ENCODE data around the gene PCDH9.
"Not testable (repeated sequence)": the region's sequence is repeated elsewhere in the genome, so short reads cannot be mapped to it uniquely, and the experiment has no call there.

PCDH9 gene

DNA sequence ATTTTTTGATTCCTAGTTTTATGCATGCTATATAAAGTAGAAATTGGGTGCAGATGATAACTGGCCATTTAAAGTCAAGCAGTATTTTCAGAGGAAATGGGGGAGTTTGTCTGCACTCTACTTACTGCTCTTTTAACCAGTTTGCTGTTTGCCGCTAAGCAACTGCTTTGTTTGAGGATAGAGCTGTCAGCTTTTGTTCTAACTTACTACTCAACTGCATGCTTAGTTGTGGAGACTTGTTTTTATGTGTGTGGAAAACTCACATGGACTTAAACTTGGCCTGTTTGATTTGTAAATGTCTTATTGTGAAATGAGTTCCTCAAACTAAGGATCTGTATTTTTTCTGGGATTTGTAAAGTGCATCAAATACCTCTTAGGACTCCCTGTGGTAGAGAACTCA is 591.1 kb downstream of the PCDH9 start:
- DNase-seq, result no peak

DNA sequence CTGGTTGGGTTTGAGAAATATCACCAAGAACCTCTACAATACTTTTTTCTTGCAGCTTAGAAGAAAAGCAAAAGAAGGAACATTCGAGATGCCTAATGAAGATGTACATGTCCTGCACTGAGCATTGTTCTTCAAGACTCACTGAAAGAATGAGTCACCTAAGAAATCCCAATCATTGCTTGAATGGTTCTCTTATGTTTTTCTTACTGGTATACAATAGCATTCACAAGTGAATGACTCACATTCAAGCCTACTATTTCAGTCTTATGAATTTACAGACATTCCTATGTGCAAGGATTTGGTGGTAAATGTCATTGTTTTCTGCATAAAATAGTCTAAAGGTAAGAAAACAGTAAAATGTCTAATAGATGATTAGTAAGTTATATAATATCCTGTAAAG is 594.6 kb downstream of the PCDH9 start:
- no peak for DNase-seq

DNA sequence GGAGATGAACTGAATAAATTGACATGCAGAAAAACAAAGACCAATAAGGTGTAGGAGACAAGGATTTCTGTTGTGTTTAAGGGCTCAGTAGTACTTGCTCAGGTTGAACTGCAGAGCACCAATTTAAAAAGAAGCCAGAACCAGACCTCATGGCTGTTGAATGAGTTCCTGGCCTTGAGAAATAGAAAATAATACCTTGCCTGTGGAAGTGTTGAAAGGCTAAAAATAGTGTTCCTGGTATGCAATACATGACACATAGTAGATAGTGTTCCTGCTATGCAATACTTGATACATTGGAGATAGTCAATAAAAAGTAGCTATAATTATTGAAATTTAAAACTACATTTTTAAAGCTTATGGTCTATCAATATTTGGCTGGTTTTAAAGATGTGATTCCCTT is 595.8 kb downstream of the PCDH9 start:
- no peak for DNase-seq

DNA sequence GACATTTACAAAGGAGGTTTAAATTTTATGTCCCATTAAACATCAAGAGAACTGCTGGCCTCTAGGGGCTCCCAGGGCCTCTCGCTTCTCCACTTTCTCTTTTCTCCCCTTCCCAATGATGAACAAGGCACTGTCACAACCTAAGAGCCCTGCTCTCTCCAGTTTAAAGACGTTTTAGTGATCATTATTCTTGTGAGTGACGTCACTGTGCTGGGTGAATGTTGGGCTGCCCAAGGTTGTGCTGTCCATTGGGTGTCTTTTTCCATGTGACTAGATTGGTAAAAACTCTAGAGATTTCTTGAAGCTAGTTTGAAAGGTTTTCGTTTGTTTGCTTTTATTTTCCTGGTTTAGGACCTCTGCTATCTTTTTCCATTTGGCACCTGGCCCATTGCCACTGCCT is 602.6 kb downstream of the PCDH9 start:
- no peak for DNase-seq

DNA sequence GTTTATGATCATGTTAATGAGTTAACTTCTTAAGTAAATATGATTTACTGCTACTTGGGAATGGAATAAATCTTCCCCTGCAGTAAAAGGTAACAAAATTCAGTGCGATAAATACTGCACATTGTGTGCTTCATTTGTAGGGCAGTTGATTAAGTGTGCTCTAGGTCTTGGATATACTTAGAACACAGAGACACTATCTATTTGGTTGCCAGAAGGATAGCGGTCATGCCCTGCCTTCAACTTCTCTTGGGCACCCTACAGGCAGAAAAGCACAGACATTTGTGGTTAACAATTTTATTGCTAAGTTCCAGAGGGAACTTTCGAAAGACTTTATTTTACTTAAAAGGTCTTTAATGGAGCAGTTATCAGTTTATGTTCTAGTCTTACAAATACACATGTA is 605.8 kb downstream of the PCDH9 start:
- DNase-seq, result no peak

DNA sequence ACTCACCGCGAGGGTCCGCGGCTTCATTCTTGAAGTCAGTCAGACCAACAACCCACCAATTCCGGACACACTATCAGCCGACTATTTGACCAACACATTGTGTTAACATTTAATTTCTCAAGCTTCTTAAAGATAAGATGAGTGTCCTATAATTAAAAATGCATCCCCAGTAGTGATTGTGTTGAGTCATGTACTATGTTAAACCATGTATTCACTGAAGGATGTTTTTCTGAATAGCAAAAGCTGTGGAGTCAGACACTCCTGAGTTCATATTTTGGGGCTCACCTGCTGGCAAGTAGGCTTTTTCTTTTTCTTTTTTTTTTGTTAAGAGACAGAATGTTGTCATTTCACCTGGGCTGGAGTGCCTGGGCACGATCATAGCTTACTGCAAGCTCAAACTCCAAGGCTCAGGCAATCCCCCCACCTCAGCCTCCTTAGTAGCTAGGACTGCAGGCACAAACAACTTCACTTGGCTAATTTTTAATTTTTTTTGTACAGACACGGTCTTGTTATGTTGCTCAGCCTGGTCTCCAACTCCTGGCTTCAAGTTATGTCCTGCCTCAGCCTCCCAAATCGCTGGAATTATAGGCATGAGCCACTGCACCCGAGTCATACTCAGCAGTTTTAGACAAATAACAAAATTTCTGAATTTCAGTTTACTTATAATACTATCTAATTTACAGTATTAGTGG is 606.9 kb downstream of the PCDH9 start:
- no peak for DNase-seq

DNA sequence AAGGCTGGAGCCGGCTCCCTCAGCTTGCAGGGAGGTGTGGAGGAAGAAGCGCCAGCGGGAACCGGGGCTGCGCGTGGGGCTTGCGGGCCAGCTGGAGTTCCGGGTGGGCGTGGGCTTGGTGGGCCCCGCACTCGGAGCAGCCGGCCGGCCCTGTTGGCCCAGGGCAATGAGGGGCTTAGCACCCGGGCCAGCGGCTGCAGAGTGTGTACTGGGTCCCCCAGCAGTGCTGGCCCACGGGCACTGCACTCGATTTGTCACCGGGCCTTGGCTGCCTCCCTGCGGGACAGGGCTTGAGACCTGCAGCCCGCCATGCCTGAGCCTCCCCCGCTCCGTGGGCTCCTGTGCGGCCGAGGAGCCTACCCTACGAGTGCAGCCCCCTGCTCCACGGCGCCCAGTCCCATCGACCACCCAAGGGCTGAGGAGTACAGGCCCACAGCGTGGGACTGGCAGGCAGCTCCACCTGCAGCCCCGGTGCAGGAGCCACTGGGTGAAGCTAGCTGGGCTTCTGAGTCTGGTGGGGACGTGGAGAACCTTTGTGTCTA is 608.2 kb downstream of the PCDH9 start:
- DNase-seq, result not testable (repeated sequence)

DNA sequence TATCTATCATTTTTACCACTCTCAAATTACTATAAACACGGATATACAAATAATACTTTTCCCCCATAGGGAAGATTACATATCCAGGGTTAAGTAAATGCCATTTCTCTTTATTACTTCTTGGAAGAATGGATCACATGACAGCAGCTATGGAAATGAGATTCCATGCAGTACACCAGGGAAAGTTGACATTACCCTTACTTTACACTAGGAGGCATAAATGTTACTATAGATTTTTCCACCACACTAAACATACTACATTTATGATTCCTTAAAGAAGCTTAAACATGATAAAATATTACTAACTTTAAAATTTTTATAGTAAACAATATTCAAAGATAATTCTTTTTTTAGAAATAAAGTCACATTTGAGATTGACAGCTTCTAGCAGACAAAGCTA is 611.4 kb downstream of the PCDH9 start:
- no peak for DNase-seq

DNA sequence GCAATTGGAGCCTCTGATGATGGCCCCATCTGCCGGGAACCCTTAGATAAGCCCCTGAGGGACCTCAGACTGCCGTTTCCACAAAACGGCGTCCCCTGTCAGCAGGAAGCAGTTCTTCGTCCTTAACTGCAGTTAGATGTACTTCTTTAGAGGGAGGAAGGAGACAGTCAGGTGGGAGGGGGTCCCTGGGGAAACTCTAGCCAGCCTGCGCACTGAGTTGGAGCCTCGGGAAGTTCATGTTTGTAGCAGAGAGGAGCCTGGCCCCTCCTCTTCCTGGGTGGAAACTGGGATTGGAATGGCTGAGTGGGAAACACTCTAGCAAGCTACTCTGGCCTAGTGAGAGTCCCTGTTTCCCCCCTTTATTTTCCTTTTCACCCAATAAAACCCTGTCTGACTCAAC is 612.4 kb downstream of the PCDH9 start:
- no peak for DNase-seq

DNA sequence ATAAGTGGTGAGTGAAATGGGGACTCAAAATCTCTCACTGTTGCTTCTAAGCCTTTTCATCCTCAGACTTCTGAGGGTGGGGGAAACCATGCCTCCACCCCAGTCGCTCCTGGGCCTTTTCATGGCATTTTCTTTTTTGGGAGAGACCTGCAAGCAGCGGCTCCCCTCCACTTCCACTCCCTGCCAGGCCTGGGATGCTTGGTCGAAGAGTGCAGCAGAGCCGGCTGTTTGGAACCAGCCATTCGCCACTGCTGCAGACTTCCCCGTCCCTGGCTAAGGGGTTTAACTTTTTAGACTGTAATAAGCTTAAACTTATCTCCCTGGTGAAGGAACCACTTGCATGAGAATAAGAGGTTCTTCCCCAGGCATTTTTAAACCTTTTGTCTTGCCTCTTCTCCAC is 617.2 kb downstream of the PCDH9 start:
- DNase-seq, result no peak

DNA sequence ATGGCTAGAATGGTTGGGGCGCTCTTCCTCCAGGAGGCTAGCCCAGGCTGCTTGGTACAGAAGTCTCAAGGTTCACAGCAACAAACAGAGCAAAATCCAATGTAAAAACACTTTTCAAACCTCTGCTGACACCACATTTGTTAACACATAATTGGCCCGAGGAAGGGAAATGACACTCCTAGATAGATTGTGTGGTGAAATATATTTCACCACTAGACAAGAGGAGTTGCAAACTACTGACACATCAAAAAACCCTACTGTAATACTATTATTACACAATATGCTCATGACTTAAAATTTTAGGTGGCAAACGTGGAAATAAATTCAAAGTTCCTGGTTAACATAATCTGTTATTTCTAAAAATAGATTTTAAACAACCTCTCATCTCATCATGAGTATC is 643.6 kb downstream of the PCDH9 start:
- DNase-seq, result no peak

DNA sequence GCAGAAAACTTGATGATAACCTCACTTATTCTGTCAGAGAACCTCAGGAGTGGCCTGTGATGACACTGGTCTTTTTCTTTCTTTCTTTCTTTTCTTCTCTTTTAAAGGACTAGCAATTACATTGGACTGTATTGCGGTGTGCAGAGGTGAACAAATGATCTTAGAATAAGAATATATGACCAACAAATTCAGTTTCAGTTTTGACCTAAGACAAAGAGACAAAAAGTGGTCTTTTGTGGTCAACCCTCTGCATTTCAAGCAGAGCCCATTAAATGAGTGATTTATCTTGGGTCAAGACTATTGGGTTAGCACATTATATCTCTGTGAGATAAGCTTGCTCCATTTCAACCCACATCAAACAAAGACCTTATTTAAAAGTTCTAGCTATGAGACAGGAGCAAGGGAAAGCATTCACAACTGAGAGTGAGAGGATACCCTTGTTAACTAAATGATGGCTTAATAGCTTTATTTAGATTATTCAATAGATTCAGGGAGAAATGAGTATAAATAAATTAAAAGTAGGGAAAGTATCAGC is 644.4 kb downstream of the PCDH9 start:
- DNase-seq, result no peak

DNA sequence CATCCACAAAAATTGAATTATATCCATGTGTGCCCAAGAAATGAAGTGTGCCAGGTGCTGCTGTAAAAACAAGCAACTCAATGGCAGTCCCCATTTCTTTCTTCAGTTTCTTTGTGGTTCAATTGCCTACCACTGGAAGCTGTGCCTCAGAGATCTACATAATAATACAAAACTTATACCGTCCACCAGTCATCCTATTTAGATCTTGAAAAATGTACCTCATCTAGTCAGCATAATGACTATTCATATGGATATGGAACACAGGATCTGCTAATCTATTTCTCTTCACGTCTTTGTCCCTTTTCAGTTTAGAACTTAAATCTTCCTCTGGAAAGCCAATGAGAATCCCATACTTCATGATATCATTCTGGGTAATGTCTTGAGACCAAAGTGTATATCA is 648.5 kb downstream of the PCDH9 start:
- no peak for DNase-seq

DNA sequence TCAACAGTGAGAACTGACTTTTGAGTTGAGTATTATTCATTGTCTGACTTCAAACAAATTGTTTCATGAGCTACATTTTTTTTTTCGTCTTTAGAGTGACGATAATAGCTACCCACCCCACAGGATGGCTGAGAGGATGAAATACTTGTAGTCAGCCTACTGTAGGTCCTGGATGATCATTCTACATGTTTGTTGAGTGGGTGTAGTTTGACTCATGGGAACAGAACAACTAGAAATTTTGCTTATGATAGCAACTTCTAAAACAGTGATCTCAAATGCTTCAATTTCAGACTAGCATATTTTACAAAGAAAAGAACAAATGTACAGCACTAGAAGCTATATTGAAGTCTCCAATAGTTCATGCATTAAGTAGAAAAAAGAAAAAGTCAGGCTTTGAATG is 651.8 kb downstream of the PCDH9 start:
- DNase-seq, result no peak

DNA sequence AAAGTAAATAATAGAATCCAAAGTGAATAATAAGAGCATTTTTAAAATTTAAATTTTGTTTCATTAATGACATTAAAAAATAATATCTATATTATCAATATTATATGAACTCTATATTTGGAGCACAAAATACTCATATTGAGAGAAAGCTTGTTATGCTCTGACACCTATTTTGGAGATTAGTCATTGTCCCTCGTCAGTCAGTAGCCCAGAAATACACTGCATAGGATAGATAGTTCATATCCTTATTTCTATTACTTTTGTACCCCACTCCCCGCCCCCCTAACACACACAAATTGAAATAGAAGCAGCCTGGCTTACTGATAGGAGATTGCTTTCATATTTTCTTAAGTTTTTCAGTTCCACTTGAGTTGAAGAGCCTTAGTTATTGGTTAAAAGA is 652.8 kb downstream of the PCDH9 start:
- DNase-seq, result no peak

DNA sequence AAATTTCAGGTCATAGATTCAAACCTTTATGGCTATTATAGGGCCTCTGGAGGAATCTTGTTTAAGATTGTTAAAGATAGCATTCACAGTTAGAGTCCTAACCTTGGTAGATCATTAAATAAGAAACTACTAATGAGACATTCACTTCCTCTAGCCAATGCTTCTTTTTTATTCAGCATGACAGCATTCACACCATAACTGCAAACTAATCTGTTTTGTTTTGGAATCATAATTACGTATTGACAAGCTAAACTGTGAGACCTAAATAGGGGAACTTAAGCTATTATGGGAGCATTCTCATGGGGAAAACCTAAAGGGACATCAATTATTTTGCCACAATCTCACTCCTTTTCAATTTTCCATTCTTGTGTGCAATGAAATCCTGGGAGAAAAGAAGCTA is 653.8 kb downstream of the PCDH9 start:
- DNase-seq, result no peak

DNA sequence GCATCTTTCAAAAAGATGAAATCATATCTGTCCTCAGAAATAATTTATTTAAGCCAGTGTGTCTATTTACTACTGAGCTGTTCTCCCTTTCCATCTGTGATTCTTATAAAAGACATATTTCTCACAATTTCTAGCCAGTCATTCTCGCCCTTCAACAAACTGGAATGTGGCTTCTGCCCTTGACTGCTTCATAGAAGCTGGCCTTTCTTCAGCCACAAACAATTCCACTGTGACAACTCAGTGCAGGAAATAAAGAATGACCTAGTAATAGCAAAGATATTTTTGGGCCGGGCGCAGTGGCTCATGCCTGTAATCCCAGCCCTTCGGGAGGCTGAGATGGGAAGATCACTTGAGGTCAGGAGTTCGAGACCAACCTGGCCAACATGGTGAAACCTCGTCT is 655.5 kb downstream of the PCDH9 start:
- DNase-seq, result no peak

DNA sequence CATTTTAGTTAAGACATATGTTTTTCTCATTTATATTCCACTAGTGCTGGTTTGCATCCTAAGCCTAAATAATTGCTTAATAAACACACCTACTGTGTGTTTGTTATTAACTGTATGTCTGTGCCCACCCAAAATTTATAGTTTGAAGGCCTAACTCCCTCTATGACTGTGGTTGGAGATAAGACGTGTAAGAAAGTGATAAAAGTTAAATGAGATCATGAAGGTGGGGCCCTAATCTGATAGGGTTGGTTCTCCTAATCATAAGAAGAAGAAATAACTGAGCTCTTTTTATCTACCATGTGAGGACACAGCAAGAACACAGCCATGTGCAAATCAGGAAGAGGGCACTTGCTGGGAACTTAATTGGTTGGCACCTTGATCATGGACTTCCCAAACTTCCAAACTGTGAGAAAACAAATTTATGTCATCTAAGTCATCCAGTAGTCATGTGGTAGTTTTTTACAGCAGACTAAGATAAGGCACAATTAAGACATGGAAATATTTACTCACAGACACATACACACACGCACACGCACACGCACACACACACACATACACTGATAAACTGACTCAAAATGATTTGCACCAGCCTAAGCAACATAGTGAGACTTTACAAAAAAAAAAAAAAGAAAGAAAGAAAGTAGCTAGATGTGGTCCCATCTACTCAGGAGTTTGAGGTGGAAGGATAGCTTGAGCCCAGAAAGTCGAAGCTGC is 662.1 kb downstream of the PCDH9 start:
- DNase-seq, result no peak

DNA sequence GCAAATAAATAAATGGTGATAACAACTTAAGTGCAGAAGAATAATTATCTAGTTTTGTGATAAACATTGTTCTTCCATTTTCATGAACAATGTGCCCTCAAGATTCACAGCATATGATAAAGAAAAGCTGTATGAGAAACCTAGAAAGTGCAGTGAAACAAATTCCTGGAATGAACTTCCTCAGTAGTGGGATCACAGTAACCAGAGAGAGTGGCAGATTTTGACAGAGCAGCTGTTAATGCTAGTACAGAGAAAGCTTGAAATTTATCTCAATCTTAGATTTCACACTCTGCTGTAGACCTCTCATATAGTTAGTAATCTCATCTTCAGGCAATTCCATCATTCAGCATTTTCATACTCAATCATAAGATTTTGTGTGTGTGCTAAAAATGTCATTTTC is 664.9 kb downstream of the PCDH9 start:
- DNase-seq, result no peak

DNA sequence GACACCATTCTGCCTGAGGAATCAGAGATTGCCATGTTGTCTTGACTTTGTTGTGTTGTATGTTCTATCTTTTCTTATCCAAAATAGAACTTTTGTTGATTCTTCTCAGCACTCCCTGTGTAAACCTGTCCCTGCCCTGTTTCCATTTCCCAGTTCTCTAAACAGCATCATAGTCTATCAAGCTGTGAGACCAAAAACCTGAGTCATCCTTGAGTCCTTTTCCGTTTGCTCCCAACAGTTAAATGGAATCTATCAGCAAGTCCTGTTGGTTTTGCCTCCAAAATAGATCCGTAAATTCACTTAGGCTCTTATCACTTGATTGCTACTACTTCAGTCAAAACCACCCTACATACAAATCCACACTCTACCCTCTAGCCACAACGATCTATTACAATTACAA is 667.1 kb downstream of the PCDH9 start:
- no peak for DNase-seq

DNA sequence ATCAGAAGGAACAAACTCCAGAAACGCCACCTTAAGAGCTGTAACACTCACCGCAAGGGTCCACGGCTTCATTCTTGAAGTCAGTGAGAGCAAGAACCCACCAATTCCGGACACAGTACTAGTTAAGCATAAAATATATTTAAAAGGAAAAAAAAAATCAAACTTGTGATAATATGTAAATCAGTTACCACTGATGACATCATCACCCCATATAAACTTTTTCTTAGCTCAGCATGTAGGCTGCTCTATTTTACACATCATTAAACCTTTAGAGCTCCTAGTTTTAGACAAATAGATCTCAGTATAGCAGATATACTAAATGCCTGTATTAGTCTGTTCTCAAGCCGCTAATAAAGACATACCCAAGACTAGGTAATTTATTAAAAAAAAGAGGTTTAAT is 668.1 kb downstream of the PCDH9 start:
- DNase-seq, result no peak

DNA sequence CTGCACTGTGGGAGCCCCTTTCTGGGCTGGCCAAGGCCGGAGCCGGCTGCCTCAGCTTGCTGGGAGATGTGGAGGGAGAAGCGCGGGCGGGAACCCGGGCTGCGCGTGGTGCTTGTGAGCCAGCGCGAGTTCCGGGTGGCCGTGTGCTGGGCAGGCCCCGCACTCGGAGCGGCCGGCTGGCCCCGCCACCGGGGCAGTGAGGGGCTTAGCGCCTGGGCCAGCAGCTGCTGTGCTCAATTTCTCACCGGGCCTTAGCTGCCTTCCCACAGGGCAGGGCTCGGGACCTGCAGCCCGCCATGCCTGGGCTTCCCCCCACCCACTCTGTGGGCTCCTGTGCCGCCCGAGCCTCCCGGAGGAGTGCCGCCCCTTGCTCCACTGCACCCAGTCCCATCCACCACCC is 669.1 kb downstream of the PCDH9 start:
- DNase-seq, result no peak

DNA sequence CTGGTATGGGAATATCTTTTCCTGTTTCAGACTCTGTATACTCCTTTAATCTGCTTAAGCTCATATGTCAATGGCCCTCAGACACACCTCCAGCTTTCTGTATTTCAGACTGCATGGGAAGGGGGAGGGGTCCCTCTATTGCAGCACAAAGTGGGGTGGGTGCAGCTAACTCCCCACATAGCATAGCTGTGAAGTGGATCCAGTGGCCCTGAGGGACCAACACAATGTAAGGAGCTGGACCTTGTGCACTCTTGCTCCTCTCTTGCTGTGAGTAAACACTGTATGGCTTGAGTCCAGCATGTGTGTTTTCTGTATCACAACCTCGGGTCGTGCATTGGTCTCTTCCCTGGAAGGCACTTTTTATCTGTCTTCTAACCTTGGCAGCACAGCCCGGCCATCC is 669.9 kb downstream of the PCDH9 start:
- DNase-seq, result no peak

DNA sequence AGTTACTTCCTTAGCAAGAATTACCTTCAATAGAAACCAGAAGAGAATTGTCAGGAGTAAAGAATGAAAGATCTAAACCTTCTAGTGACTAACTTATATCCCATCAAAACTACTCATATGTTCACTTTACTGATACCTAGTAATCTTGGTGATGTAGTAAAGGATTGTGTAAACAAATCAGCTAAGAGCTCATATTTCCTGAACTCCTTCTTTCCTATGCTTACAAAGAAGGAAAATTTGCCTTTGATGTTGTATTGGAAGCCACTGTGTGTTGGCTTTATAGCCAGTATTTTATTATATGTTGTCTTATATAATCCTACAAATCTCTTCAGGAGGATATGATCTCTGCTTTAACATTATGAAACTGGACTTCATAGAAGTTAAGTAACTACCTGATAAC is 671.0 kb downstream of the PCDH9 start:
- no peak for DNase-seq

DNA sequence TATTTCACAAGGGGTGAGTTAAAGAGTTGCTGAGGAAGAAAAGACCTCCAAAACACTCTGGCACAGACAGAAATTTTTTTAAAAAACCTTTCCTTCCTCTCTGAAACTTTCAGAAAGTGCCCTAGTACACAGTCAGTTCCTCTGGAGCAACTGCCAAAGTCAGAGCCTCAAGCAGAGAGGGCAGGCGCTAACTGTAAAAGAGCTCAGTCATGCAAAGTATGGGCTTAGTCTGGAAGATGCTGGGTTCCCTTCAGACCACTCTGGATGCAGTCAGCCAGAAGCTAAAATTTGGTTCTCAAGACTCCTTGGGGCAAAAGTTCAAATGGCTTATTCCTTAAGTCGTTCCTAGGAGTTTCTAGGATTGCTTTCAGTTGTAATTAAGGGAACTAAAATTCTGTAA is 671.6 kb downstream of the PCDH9 start:
- DNase-seq, result no peak

Data from activated effector memory CD4-positive, alpha-beta T cell treated with anti-CD3 and anti-CD28 coated beads, Interleukin-2, amount 50 U/mL, for 16 hours (primary cell).